HG03108 (cell line): Measurements from ENCODE around the gene ERAP2.
"Not testable (repeated sequence)": the region's sequence is repeated elsewhere in the genome, so short reads cannot be mapped to it uniquely, and the experiment has no call there.

Experiments used
- ATAC-seq: cut with Tn5 transposase; IDR thresholded peaks from one replicate; pipeline ENCODE4 v1.9.1; 2021; ENCODE audit warnings: moderate library complexity; ENCODE audit not compliant: unreplicated experiment

The ERAP2 gene

GRCh38 chr5:96931037-96931436 lies 54.7 kb downstream of the ERAP2 start:
- ATAC-seq = not testable (repeated sequence)

DNA sequence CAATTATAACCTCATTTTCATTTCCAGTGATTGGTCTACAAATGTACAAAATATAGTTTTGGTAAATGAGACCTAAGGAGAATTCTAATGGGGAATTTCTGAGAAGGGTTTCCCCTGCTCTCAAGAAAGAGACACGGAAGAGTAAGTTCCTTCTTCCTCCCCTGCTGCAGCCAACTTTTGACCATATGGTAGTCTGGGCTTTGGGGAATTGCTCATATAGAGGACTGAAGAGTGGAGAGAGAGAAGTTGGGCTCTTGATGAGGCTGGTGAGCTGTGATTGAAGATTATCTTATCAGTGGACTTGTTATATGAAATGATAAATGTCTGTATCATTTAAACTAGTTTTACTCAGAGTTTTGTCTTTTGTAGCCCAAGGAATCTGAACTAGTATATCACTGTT lies 55.3 kb downstream of the ERAP2 start:
- no peak for ATAC-seq

DNA sequence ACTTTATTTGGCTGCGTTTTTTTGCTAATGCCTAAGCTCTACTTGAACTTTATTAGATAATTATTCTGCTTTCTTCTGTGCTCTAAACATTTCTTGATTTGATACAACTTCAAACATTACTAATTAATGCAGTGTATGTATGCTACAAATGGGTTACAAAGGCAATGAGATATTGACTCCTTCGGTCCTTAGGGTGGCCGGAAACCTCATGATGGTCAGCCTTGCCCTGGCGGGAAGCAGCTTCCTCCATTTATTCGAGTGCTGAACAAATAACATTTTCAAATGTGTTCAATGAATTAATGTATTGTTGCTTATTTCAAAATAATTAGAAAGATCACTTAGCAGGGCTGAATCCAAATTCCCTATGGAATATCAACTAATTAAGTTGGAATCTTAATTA lies 55.7 kb downstream of the ERAP2 start:
- no peak for ATAC-seq

DNA sequence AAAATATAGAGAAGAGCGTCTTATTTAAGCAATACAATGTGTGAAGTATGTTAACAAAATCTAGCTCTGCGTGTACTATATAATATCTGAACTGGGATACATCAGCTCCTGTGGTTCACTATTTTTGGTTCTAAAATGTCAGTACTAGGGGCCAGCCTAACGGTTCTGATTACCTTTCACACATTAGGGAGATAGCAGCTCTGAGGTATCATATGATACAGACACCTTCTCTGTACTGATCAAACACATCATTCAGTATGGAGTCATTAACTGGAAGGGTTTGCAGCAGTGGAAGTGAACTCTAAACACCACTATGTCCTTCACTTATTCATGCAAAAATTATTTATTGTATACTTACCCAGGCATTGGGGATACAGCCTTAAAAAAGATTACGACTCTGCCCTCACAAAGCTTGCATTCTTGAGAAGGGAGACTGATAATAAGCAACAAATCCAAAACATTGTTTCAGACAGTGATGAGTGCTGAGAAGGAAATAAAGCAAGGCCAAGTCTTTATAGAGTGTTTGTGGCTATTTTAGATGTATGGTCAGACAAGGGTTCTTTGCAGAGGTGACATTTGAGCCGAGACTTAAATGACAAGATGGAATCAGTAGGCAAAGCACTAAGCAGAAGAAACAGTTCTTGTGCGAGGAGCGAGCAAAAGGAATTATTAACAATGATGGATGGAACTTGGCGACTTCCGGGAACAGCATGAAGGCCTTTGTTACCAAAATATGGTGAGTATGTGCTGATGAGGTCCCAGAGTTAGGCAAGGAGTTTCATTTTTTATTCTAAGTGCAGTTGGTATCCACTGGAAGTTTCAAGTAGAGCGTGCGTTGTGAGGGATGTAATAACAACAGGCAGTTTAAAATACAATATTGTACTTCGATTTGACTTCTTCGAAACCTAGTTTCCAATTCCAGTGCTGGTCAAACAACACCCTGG lies 57.7 kb downstream of the ERAP2 start:
- ATAC-seq = no peak

GRCh38 chr5:96934708-96935558 lies 58.6 kb downstream of the ERAP2 start:
- ATAC-seq = peak; percentile 54

- peak; percentile 52 for ATAC-seq
These were observed 59.5 kb downstream of the ERAP2 start, which contains the start of gene LNPEP for GRCh38 chr5:96935559-96936430. Gene LNPEP (plus strand): TSS chr5:96936080. CDS start chr5:96936156, 76 bp downstream.

GRCh38 chr5:96936431-96937320 lies 60.4 kb downstream of the ERAP2 start:
- peak; percentile 17 for ATAC-seq

DNA sequence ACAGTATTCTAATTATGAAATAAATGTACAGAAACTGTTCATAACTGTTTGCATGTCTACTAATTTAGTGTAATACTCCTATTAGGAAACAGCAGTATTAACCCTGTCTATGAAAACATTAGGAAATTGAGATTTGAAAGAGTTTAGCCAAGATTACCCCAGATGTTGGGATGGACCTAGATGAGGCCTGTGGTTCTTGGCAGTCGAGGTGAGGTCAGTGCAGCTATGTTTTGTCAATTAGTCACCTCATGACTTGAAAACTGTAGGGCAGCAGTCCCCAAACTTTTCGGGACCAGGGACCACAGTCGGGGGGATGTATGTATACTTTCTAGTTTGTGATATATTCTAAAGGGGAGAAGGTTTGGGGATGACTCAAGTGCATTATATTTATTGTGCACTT lies 64.3 kb downstream of the ERAP2 start:
- no peak for ATAC-seq

DNA sequence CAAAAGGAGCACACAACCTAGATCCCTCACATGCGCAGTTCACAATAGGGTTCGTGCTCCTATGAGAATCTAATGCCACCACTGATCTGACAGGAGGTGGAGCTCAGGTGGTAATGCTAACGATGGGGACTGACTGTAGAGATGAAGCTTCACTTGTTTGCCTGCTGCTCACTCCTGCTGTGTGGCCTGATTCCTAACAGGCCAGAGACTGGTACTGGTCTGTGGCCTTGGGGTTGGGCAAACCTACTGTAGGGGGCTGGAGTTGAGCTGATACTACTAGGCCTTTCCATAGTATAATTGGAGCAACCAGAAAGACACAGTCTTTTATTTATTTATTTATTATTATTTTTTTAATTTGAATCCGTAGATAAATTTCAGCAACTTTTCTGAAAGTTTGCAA lies 64.8 kb downstream of the ERAP2 start:
- no peak for ATAC-seq

GRCh38 chr5:96942078-96942477 lies 65.8 kb downstream of the ERAP2 start:
- no peak for ATAC-seq

- ATAC-seq = no peak
These were observed 66.6 kb downstream of the ERAP2 start for GRCh38 chr5:96942911-96943310.

GRCh38 chr5:96943799-96944198 lies 67.5 kb downstream of the ERAP2 start:
- ATAC-seq = no peak

GRCh38 chr5:96945144-96945897 lies 69.0 kb downstream of the ERAP2 start:
- ATAC-seq = no peak

GRCh38 chr5:96946381-96946780 lies 70.1 kb downstream of the ERAP2 start:
- no peak for ATAC-seq

- no peak for ATAC-seq
These were observed 75.9 kb downstream of the ERAP2 start for GRCh38 chr5:96952118-96952750.

DNA sequence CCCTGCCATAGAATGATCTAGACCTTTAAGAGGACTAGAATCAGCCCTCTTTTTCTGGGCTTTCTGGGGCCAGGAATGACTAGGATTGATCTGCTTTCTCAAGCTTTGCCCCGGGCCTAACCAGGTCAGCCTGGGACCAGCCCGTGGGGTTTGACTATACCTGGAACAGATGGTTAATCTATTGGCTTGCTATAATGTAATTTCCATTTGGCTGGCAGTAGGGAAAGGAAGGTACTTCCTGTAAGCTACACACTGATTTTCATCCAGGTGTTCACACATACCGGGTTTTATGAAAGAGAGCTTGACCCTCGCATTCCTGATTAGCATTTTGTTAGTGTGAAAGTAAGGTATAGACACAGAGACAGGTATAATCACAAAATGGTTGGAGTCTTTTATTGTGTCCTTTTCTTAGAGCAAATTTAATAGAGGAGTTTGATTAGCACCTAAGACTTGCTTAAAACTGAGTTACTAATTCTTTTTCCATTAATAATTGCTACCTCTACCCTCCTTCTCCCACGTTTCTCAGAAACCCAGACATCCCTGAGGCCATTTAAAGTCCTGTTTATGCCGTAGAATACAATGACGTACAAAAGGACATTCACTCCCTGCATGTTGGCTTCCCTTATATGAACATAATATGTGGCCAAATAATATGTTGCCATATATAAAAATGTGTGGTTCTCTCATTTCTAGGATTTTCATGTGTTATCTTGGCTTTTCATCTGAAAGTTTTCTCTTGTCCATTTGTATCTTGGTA lies 76.9 kb downstream of the ERAP2 start:
- no peak for ATAC-seq

- ATAC-seq = peak; percentile 39
These were observed 81.2 kb downstream of the ERAP2 start for GRCh38 chr5:96957254-96958049.
